ENCODE results near the gene PROK2.

The PROK2 gene

DNA sequence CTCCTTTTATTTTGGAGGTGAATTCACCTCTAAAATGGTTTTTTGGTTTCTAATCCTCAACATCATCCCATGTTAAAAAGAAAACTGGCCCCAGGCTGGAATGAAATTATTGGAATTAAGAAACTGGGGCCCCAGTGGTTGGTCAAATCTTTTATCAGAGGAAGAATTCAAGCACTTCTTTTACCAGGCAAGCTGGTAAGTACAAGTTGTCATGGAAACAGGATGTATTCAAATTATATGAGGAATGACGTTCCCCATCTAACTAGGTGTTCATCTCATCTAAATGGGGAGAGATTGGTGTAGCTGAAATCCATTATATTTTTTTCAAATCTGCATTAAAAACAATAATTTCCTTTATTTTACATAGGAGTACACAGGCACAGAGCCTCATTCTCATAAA, 50.1 kb downstream of the PROK2 start:
- H3K36me3 ChIP-seq (ENCODE audit: control insufficient read depth, insufficient read depth, low read length): no peaks in the 10 kb centered on the region
- DNase-seq (ENCODE audit: extremely low read depth, insufficient read length): no peak
- H3K27me3 ChIP-seq (replicated peaks; ENCODE audit: control insufficient read depth, insufficient read depth, low read length): no peaks in the 10 kb centered on the region
- TF ChIP-seq, protein P1, sequence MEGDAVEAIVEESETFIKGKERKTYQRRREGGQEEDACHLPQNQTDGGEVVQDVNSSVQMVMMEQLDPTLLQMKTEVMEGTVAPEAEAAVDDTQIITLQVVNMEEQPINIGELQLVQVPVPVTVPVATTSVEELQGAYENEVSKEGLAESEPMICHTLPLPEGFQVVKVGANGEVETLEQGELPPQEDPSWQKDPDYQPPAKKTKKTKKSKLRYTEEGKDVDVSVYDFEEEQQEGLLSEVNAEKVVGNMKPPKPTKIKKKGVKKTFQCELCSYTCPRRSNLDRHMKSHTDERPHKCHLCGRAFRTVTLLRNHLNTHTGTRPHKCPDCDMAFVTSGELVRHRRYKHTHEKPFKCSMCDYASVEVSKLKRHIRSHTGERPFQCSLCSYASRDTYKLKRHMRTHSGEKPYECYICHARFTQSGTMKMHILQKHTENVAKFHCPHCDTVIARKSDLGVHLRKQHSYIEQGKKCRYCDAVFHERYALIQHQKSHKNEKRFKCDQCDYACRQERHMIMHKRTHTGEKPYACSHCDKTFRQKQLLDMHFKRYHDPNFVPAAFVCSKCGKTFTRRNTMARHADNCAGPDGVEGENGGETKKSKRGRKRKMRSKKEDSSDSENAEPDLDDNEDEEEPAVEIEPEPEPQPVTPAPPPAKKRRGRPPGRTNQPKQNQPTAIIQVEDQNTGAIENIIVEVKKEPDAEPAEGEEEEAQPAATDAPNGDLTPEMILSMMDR (IDR thresholded peaks at IDR 0.05; ENCODE audit: insufficient read depth, low read length, poor library complexity, severe bottlenecking): no peak
- H3K4me3 ChIP-seq (replicated peaks; ENCODE audit: low read depth, low read length): no peak overlapping the region

GRCh38 chr3:71733319-71733718, 51.6 kb downstream of the PROK2 start:
- H3K4me3 ChIP-seq (replicated peaks; ENCODE audit: low read depth, low read length): no peak overlapping the region
- H3K27me3 ChIP-seq (replicated peaks; ENCODE audit: control insufficient read depth, insufficient read depth, low read length): no peaks in the 10 kb centered on the region
- no peak for DNase-seq (ENCODE audit: extremely low read depth, insufficient read length)
- H3K36me3 ChIP-seq (ENCODE audit: control insufficient read depth, insufficient read depth, low read length): no peaks in the 10 kb centered on the region
- TF ChIP-seq, protein P1 (IDR thresholded peaks at IDR 0.05; ENCODE audit: insufficient read depth, low read length, poor library complexity, severe bottlenecking): no peak

DNA sequence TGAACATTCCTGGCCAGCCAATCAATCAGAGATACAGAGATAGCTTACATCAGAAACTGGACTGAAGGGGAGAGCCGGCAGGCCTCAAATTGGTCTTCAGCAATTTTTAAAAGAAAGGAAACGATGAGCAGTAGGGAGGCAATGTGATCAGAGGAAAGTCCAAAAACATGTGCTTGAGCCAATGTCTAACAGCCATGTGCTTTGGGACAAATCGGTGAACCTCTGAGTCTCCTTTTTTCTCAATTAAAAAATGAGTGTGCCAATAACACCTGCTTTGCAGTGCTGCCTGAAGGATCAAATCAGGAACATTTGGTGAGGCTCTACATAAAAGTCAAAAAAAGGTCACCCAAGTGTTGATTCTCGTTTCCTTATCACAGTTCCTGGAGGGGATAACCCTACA, 52.3 kb downstream of the PROK2 start:
- DNase-seq (ENCODE audit: extremely low read depth, insufficient read length): no peak
- Histone ChIP-seq H3K36me3 (ENCODE audit: control insufficient read depth, insufficient read depth, low read length) (no peaks in the 10 kb centered on the region), H3K4me3 (replicated peaks; ENCODE audit: low read depth, low read length) (no peak overlapping the region), H3K27me3 (replicated peaks; ENCODE audit: control insufficient read depth, insufficient read depth, low read length) (no peaks in the 10 kb centered on the region)
- TF ChIP-seq, protein P1 (IDR thresholded peaks at IDR 0.05; ENCODE audit: insufficient read depth, low read length, poor library complexity, severe bottlenecking): no peak

DNA sequence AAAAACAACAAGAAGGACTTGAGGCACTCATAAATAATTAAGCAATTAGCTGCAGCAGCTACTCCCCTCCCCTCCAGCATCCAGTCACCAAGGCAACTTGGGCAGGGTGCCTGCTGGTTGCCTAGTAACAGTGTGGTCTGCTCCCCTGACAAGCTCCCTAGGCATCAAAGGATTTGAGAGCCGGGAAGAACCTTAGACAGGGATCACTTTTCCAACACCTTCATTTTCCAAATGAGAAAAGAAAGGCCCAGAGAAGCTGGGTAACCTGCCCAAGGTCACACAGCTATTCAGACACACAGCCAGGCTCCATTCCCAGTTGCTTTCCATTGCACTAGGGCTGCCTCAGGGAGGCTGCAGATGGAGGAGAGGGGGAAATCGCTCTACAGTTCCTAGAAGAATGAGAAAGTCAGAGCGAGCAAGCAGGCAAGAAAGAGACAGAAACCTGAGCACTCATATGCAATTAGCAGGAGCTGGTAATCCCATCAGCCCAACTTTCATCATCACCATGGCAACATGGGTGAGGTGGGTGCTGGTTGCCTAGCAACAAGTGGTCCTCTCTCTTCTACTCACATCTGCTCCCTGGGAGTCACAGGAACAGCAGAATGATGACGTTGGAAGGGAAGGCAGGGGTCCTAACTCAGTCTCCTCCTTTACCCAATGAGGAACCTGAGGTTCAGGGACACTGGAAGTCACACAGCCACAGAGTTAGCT, 56.2 kb downstream of the PROK2 start:
- no peak for DNase-seq (ENCODE audit: extremely low read depth, insufficient read length)
- no peaks in the 10 kb centered on the region for H3K36me3 ChIP-seq (ENCODE audit: control insufficient read depth, insufficient read depth, low read length)
- TF ChIP-seq, protein P1 (IDR thresholded peaks at IDR 0.05; ENCODE audit: insufficient read depth, low read length, poor library complexity, severe bottlenecking): no peak
- H3K4me3 ChIP-seq (replicated peaks; ENCODE audit: low read depth, low read length): no peak overlapping the region
- H3K27me3 ChIP-seq (replicated peaks; ENCODE audit: control insufficient read depth, insufficient read depth, low read length): no peaks in the 10 kb centered on the region; the same call in 1 of the 2 replicates

GRCh38 chr3:71726146-71726545, 58.8 kb downstream of the PROK2 start:
- H3K4me3 ChIP-seq (replicated peaks; ENCODE audit: low read depth, low read length): no peak overlapping the region
- TF ChIP-seq, protein P1 (IDR thresholded peaks at IDR 0.05; ENCODE audit: insufficient read depth, low read length, poor library complexity, severe bottlenecking): no peak
- no peak for DNase-seq (ENCODE audit: extremely low read depth, insufficient read length)
- no peaks in the 10 kb centered on the region; the same call in 1 of the 2 replicates for H3K27me3 ChIP-seq (replicated peaks; ENCODE audit: control insufficient read depth, insufficient read depth, low read length)
- no peaks in the 10 kb centered on the region for H3K36me3 ChIP-seq (ENCODE audit: control insufficient read depth, insufficient read depth, low read length)

Data from GM06990 (cell line).